Lung (tissue), 12 donors: Measurements from ENCODE around the gene SFXN5. TPM values are rescaled to one million over a fixed set of nuclear protein-coding genes. Genes with fewer than 3 reads are reported as not detected.

ENCODE experiments used
- ATAC-seq: fragments of 200-7000 bp; cut with Tn5 transposase; one replicate; pipeline ENCODE4 v1.9.1; 2020; ENCODE audit warnings: moderate number of reproducible peaks; ENCODE audit not compliant: insufficient read depth, low FRiP score
- DNase-seq, 3 donors: peaks; one replicate each; pipeline ENCODE4 v3.0.0-alpha.2; 2013 to 2017
- H3K27ac ChIP-seq, 2 donors: one replicate each; pipeline ENCODE4 v1.5.1; 2013; ENCODE audit warnings: mild to moderate bottlenecking in 2 of 2, moderate library complexity in 2 of 2, control low read depth in 1 of 2, inconsistent platforms in 1 of 2, low read depth in 1 of 2, low read length in 1 of 2
- H3K27me3 ChIP-seq, 3 donors: one replicate each; pipeline ENCODE4 v1.5.1; 2013; ENCODE audit warnings: low read length in 2 of 3; ENCODE audit not compliant: control insufficient read depth in 3 of 3, insufficient read depth in 3 of 3
- H3K36me3 ChIP-seq, 4 donors: one replicate each; pipeline ENCODE4 v1.5.1; 2013; ENCODE audit warnings: low read length in 4 of 4, mild to moderate bottlenecking in 1 of 4, moderate library complexity in 1 of 4; ENCODE audit not compliant: control insufficient read depth in 4 of 4, insufficient read depth in 4 of 4
- H3K4me1 ChIP-seq, 5 donors: one replicate each; pipeline ENCODE4 v1.5.1; 2013; ENCODE audit warnings: low read length in 5 of 5, mild to moderate bottlenecking in 2 of 5, moderate library complexity in 1 of 5; ENCODE audit not compliant: control insufficient read depth in 5 of 5, insufficient read depth in 5 of 5
- H3K4me3 ChIP-seq: one replicate; pipeline ENCODE4 v1.5.1; 2013; ENCODE audit warnings: mild to moderate bottlenecking, control low read depth, moderate library complexity
- H3K9ac ChIP-seq, 2 donors: one replicate each; pipeline ENCODE4 v1.5.1; 2013; ENCODE audit warnings: low read length in 2 of 2, control low read depth in 1 of 2; ENCODE audit not compliant: insufficient read depth in 1 of 2
- H3K9me3 ChIP-seq, 4 donors: one replicate each; pipeline ENCODE4 v1.5.1; 2013; ENCODE audit warnings: low read length in 3 of 4, mild to moderate bottlenecking in 1 of 4, moderate library complexity in 1 of 4; ENCODE audit not compliant: control insufficient read depth in 4 of 4, insufficient read depth in 3 of 4
- CTCF ChIP-seq: IDR thresholded peaks from 2 replicates; pipeline ENCODE4 v1.5.1; 2012; ENCODE audit warnings: mild to moderate bottlenecking; ENCODE audit errors: control extremely low read depth, extremely low read depth
- WGBS, 2 donors: extraction: QIAGEN DNeasy Blood & Tissue Kit; methylation state at CpG; one replicate each; pipeline ENCODE4 v1.1.7; 2013; 5-methylcytosine and 5-hydroxymethylcytosine counted together
- polyA plus RNA-seq, 2 donors: library from polyadenylated mRNA; stranded (reverse); fragments of 200-250 nt; gene quantifications; one replicate each; pipeline ENCODE4 v1.2.1, GENCODE V29; 2013
- total RNA-seq, 2 donors: library from RNA; depleted of rRNA in 1 of 2; stranded (reverse); fragments of >200 nt in 1 of 2; gene quantifications; one replicate each; pipeline ENCODE4 v1.2.1, GENCODE V29; 2014 to 2021
- donor health status: control.
- donor health status: control.
- donor health status: Bipolar disorder and iron deficiency.
- donor health status: healthy.
- donor health status: DM: yes; HTN: yes; CAD: no.

Gene SFXN5
- total and polyA plus RNA-seq, 4 donors = 8.3 to 15.6 (median 9.6) TPM

GRCh38 chr2:72980535-72981217 is 90.8 kb downstream of the SFXN5 start:
- Histone ChIP-seq H3K4me1 (peaks cover 0 to 14% (median 0%) of the 10 kb centered on the region in 5 donors), H3K36me3 (peaks cover 0 to 6% (median 0%) of the 10 kb centered on the region in 4 donors), H3K9ac (no peak overlapping the region), H3K27ac (no peak overlapping the region), H3K4me3 (no peak overlapping the region), H3K9me3 (peaks cover 0 to 3% (median 0%) of the 10 kb centered on the region in 4 donors), H3K27me3 (no peaks in the 10 kb centered on the region)
- ATAC-seq (no peak), DNase-seq (no peak)
- TF ChIP-seq CTCF = no peak
- 86 to 87% methylated on average over 11 of the region's 11 CpGs for WGBS, 2 donors

GRCh38 chr2:72979896-72980295 is 91.6 kb downstream of the SFXN5 start:
- ATAC-seq = peak; percentile 72
- DNase-seq = peak in 1 of 3 donors; percentile 7

GRCh38 chr2:72975017-72975416 is 96.5 kb downstream of the SFXN5 start:
- no peaks in the 10 kb centered on the region for H3K4me1 ChIP-seq
- WGBS, 2 donors = 76 to 81% methylated on average over 3 of the region's 3 CpGs
- H3K27me3 ChIP-seq = no peaks in the 10 kb centered on the region
- DNase-seq (no peak), ATAC-seq (no peak)
- no peaks in the 10 kb centered on the region for H3K9me3 ChIP-seq
- no peak overlapping the region for H3K27ac ChIP-seq
- TF ChIP-seq CTCF = no peak
- H3K9ac ChIP-seq = no peak overlapping the region
- H3K36me3 ChIP-seq = peaks cover 0 to 2% (median 0%) of the 10 kb centered on the region in 4 donors
- H3K4me3 ChIP-seq = no peak overlapping the region

More at GRCh38 chr2:72979896-72980295, 91.6 kb downstream of the SFXN5 start:
- H3K36me3 ChIP-seq = peaks cover 0 to 6% (median 0%) of the 10 kb centered on the region in 4 donors
- no peak for TF ChIP-seq CTCF
- peaks cover 0 to 3% (median 0%) of the 10 kb centered on the region in 4 donors for H3K9me3 ChIP-seq
- peaks cover 0 to 14% (median 0%) of the 10 kb centered on the region in 5 donors for H3K4me1 ChIP-seq
- H3K27me3 ChIP-seq = no peaks in the 10 kb centered on the region
- WGBS, 2 donors = 33% methylated on average over 3 of the region's 3 CpGs
- H3K27ac ChIP-seq = no peak overlapping the region
- H3K4me3 ChIP-seq = no peak overlapping the region
- H3K9ac ChIP-seq = no peak overlapping the region
